Esophagus (tissue), 2 donors: ENCODE data around the gene RAD18. TPM values are rescaled to one million over a fixed set of nuclear protein-coding genes. Genes with fewer than 3 reads are reported as not detected.

Experiments used
- H3K27ac ChIP-seq, 2 donors: one replicate each; pipeline ENCODE4 v1.5.1; 2013; ENCODE audit warnings: low read depth in 2 of 2, mild to moderate bottlenecking in 2 of 2, inconsistent platforms in 1 of 2, low read length in 1 of 2, moderate library complexity in 1 of 2
- H3K27me3 ChIP-seq, 2 donors: one replicate each; pipeline ENCODE4 v1.6.1; 2013; ENCODE audit warnings: low read length in 2 of 2, control low read depth in 1 of 2, mild to moderate bottlenecking in 1 of 2; ENCODE audit not compliant: insufficient read depth in 2 of 2, control insufficient read depth in 1 of 2
- H3K36me3 ChIP-seq, 2 donors: one replicate each; pipeline ENCODE4 v1.6.1; 2013; ENCODE audit warnings: low read length in 1 of 2; ENCODE audit not compliant: control insufficient read depth in 2 of 2, insufficient read depth in 2 of 2
- H3K4me1 ChIP-seq, 2 donors: one replicate each; pipeline ENCODE4 v1.6.1; 2013; ENCODE audit warnings: low read length in 1 of 2; ENCODE audit not compliant: control insufficient read depth in 2 of 2, insufficient read depth in 2 of 2
- H3K4me3 ChIP-seq, 2 donors: one replicate each; pipeline ENCODE4 v1.5.1; 2013; ENCODE audit warnings: low read length in 2 of 2, mild to moderate bottlenecking in 2 of 2, low read depth in 1 of 2, moderate library complexity in 1 of 2
- H3K9me3 ChIP-seq, 2 donors: one replicate each; pipeline ENCODE4 v1.6.1; 2013; ENCODE audit warnings: mild to moderate bottlenecking in 2 of 2, low read depth in 1 of 2, low read length in 1 of 2, moderate library complexity in 1 of 2; ENCODE audit not compliant: control insufficient read depth in 2 of 2, insufficient read depth in 1 of 2
- WGBS, 2 donors: extraction: QIAGEN DNeasy Blood & Tissue Kit; methylation state at CpG; one replicate each; pipeline ENCODE4 v1.1.7; 2013; 5-methylcytosine and 5-hydroxymethylcytosine counted together
- polyA plus RNA-seq, 2 donors: library from polyadenylated mRNA; stranded (reverse); fragments of 200-250 nt; gene quantifications; one replicate each; pipeline ENCODE4 v1.2.3, GENCODE V29; 2013
- donor health status: healthy with polysubstance abuse.
- donor health status: Bipolar disorder and iron deficiency.

RAD18 gene
- polyA plus RNA-seq, 2 donors, result 2.4 to 2.5 TPM

GRCh38 chr3:8996216-8996615, 32.9 kb upstream of the RAD18 start:
- H3K9me3 ChIP-seq, result no peaks in the 10 kb centered on the region
- H3K27me3 ChIP-seq, result no peaks in the 10 kb centered on the region
- H3K4me1 ChIP-seq, result peaks cover 0 to 2% of the 10 kb centered on the region in 2 donors
- 85 to 89% methylated on average over 2 of the region's 2 CpGs for WGBS, 2 donors
- peaks cover 0 to 4% of the 10 kb centered on the region in 2 donors for H3K36me3 ChIP-seq
- H3K4me3 ChIP-seq, result no peak overlapping the region
- H3K27ac ChIP-seq, result no peak overlapping the region

GRCh38 chr3:8994226-8994625, 31.0 kb upstream of the RAD18 start:
- Histone ChIP-seq H3K36me3 (peaks cover 0 to 8% of the 10 kb centered on the region in 2 donors), H3K4me3 (no peak overlapping the region), H3K27ac (no peak overlapping the region), H3K9me3 (no peaks in the 10 kb centered on the region), H3K4me1 (peaks cover 0 to 2% of the 10 kb centered on the region in 2 donors), H3K27me3 (no peaks in the 10 kb centered on the region)
- WGBS, 2 donors, result 92 to 93% methylated on average over 15 of the region's 15 CpGs

- Histone ChIP-seq H3K4me1 (peaks cover 0 to 2% of the 10 kb centered on the region in 2 donors), H3K4me3 (no peak overlapping the region), H3K27me3 (no peaks in the 10 kb centered on the region), H3K36me3 (peaks cover 0 to 8% of the 10 kb centered on the region in 2 donors), H3K27ac (no peak overlapping the region), H3K9me3 (no peaks in the 10 kb centered on the region)
- WGBS, 2 donors, result 83 to 94% methylated on average over 5 of the region's 5 CpGs
Observed at GRCh38 chr3:8993331-8993730, 30.1 kb upstream of the RAD18 start.

- H3K4me1 ChIP-seq, result peaks cover 0 to 2% of the 10 kb centered on the region in 2 donors
- H3K9me3 ChIP-seq, result no peaks in the 10 kb centered on the region
- 83 to 86% methylated on average over 11 of the region's 11 CpGs for WGBS, 2 donors
- H3K4me3 ChIP-seq, result no peak overlapping the region
- H3K27me3 ChIP-seq, result no peaks in the 10 kb centered on the region
- no peak overlapping the region for H3K27ac ChIP-seq
- peaks cover 0 to 8% of the 10 kb centered on the region in 2 donors for H3K36me3 ChIP-seq
Observed at GRCh38 chr3:8992854-8993253, 29.6 kb upstream of the RAD18 start.

- H3K36me3 ChIP-seq, result peaks cover 0 to 8% of the 10 kb centered on the region in 2 donors
- WGBS, 2 donors, result 86 to 91% methylated on average over 4 of the region's 4 CpGs
- no peak overlapping the region for H3K4me3 ChIP-seq
- no peak overlapping the region for H3K27ac ChIP-seq
- no peaks in the 10 kb centered on the region for H3K27me3 ChIP-seq
- H3K9me3 ChIP-seq, result no peaks in the 10 kb centered on the region
- peaks cover 0 to 2% of the 10 kb centered on the region in 2 donors for H3K4me1 ChIP-seq
Observed at GRCh38 chr3:8992199-8992598, 28.9 kb upstream of the RAD18 start.

GRCh38 chr3:8990266-8991215, 27.3 kb upstream of the RAD18 start:
- no peaks in the 10 kb centered on the region for H3K27me3 ChIP-seq
- 92 to 95% methylated on average over 36 of the region's 36 CpGs for WGBS, 2 donors

GRCh38 chr3:8988791-8989558, 25.7 kb upstream of the RAD18 start:
- Histone ChIP-seq H3K4me1 (no peaks in the 10 kb centered on the region), H3K27me3 (no peaks in the 10 kb centered on the region), H3K27ac (no peak overlapping the region), H3K9me3 (no peaks in the 10 kb centered on the region), H3K36me3 (peaks cover 0 to 9% of the 10 kb centered on the region in 2 donors), H3K4me3 (no peak overlapping the region)
- WGBS, 2 donors, result 91 to 92% methylated on average over 8 of the region's 8 CpGs

More at GRCh38 chr3:8990266-8991215, 27.3 kb upstream of the RAD18 start:
- Histone ChIP-seq H3K4me3 (no peak overlapping the region), H3K9me3 (no peaks in the 10 kb centered on the region), H3K4me1 (no peaks in the 10 kb centered on the region), H3K36me3 (peaks cover 0 to 8% of the 10 kb centered on the region in 2 donors), H3K27ac (no peak overlapping the region)

GRCh38 chr3:8988384-8988655, 25.0 kb upstream of the RAD18 start:
- 51 to 57% methylated on average over 2 of the region's 2 CpGs for WGBS, 2 donors
- no peaks in the 10 kb centered on the region for H3K4me1 ChIP-seq
- no peak overlapping the region for H3K4me3 ChIP-seq
- no peaks in the 10 kb centered on the region for H3K27me3 ChIP-seq
- H3K27ac ChIP-seq, result no peak overlapping the region
- H3K36me3 ChIP-seq, result peaks cover 0 to 9% of the 10 kb centered on the region in 2 donors
- no peaks in the 10 kb centered on the region for H3K9me3 ChIP-seq

GRCh38 chr3:8987645-8988383, 24.5 kb upstream of the RAD18 start:
- Histone ChIP-seq H3K9me3 (no peaks in the 10 kb centered on the region), H3K27me3 (no peaks in the 10 kb centered on the region), H3K4me1 (no peaks in the 10 kb centered on the region), H3K27ac (no peak overlapping the region), H3K4me3 (no peak overlapping the region), H3K36me3 (peaks cover 0 to 9% of the 10 kb centered on the region in 2 donors)
- 38 to 53% methylated on average over 15 of the region's 15 CpGs for WGBS, 2 donors
